Activated CD4-positive, alpha-beta T cell treated with anti-CD3 and anti-CD28 coated beads for 36 hours (primary cell): Measurements from ENCODE around the gene SLC38A11. TPM values are rescaled to one million over a fixed set of nuclear protein-coding genes. Genes with fewer than 3 reads are reported as not detected.

Source experiments
- ATAC-seq: fragments of 200-7000 bp; cut with Tn5 transposase; one replicate; pipeline ENCODE4 v1.10.0; 2021; ENCODE audit warnings: mild to moderate bottlenecking, moderate library complexity
- CTCF ChIA-PET: fragments of 350-600 bp; sonication (Branson Sonifier 250); formaldehyde crosslinking; loops from one replicate; lab custom pipeline; 2021; ENCODE audit warnings: antibody characterized with exemption; lab: Charles Lee
- POLR2A ChIA-PET: fragments of 350-600 bp; sonication (Branson Sonifier 250); formaldehyde crosslinking; loops from one replicate; lab custom pipeline; 2021; ENCODE audit warnings: antibody characterized with exemption, inconsistent platforms; lab: Charles Lee
- DNase-seq: peaks from one replicate; pipeline ENCODE4 v3.0.0-alpha.2; 2020
- H3K27ac Mint-ChIP-seq: one replicate; pipeline ENCODE4 v1.8.0; 2021; ENCODE audit warnings: mixed read lengths
- H3K27me3 Mint-ChIP-seq: one replicate; pipeline ENCODE4 v1.8.0; 2021; ENCODE audit warnings: mixed read lengths
- H3K36me3 Mint-ChIP-seq: one replicate; pipeline ENCODE4 v1.8.0; 2021; ENCODE audit warnings: low read depth, mixed read lengths
- H3K4me1 Mint-ChIP-seq: one replicate; pipeline ENCODE4 v1.8.0; 2021; ENCODE audit warnings: mixed read lengths
- H3K4me3 Mint-ChIP-seq: one replicate; pipeline ENCODE4 v1.8.0; 2021; ENCODE audit warnings: mild to moderate bottlenecking, moderate library complexity, mixed read lengths
- H3K9me3 Mint-ChIP-seq: one replicate; pipeline ENCODE4 v1.8.0; 2021; ENCODE audit warnings: low read depth, mixed read lengths
- intact Hi-C, 2 experiments: fragments of 100-400 bp; cut with DNase I in 1 of 2; cut with micrococcal nuclease in 1 of 2; formaldehyde crosslinking; loops; one replicate each; pipeline versions ENCODE4 v1.14.2 to v1.15.1; 2022 to 2024; cut with DNase I, micrococcal nuclease
- total RNA-seq, 2 experiments: library from RNA; stranded (reverse); gene quantifications; one replicate each; pipeline ENCODE4 v1.2.3, GENCODE V29; 2021

SLC38A11 gene
- total RNA-seq, 2 experiments from 2014 or later, result not detected

DNA sequence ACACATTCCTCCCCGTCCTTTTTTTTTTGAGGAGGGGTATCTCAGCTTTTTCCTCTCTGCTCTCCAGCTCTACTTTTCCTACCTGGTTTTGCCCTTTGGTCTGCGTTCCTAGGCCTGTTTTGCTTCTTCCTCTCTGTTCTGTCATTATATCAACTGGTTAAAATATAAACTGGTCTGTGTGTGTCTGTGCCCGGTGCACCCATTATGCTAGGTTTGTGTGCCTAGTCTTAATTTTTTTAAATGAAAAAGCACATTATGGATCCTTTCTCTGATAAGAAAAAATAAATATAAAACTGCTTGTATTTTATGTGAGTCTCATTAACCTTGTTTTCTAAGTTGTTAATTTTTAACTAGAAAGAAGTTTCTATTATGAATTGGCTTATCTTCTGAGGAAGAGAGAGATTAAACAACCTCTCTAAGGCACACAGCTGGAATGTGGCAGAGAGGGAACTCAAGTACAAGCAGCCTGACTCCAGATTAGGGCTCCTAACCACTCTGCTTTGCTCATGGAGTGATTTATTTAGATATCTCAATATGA lies 17.4 kb downstream of the SLC38A11 start:
- Mint-ChIP-seq H3K4me3 (no peak overlapping the region), H3K27ac (no peak overlapping the region), H3K36me3 (no peaks in the 10 kb centered on the region), H3K27me3 (peaks cover 2% of the 10 kb centered on the region), H3K4me1 (no peaks in the 10 kb centered on the region), H3K9me3 (no peaks in the 10 kb centered on the region)
- intact Hi-C loops, result no loop called here
- ChIA-PET POLR2A (no interaction called here), CTCF (interaction anchor here (0.6 kb wide), 1 partner anchor 16 kb away, joined by 3 read pairs; no protein-coding TSS in a partner anchor)
- no peak for DNase-seq
- ATAC-seq, result no peak

DNA sequence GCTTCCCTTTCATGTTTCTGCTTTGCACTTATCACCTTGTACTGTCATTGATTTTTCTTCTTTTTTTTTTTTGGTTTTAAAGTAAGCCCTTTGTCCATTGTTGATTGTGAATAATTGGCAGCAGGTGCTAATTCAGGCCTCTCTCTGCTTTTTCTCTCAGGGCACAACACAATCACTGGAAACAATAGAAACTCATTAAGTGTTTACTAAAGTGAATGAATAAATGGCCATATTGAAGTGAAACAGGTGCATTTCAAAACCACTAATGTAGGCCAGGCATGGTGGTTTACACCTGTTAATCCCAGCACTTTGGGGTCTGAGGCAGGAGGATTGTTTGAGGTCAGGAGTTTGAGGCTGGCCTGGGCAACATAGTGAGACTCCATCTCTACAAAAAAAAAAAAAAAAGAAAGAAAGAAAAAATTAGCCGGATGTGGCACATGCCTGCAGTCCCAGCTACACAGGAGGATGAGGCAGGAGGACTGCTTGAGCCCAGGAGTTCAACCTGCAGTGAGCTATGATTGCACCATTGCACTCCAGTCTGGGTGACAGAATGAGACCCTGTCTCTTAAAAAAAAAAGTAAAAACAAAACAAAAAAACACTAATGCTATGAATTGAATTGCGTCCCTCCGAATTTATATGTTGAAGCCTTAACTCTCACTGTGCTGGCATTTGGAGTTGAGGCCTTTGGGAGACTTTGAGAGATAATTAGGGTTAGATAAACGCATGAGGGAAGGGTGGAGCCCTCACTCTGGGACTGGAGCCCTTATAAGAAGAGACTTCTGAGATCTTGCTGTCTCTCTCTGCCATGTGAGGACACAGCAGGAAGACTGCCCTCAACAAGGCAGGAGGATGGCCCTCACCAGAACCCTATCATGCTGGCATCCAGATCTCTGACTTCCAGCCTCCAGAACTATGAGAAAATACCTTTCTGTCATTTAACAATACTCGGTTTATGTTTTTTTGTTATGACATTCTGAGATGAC lies 19.9 kb downstream of the SLC38A11 start:
- ChIA-PET POLR2A (interaction anchor here (0.7 kb wide), 1 partner anchor 13 kb away, joined by 4 read pairs; no protein-coding TSS in a partner anchor), CTCF (no interaction called here)
- Mint-ChIP-seq H3K27ac (no peak overlapping the region), H3K9me3 (no peaks in the 10 kb centered on the region), H3K36me3 (no peaks in the 10 kb centered on the region), H3K27me3 (peaks cover 2% of the 10 kb centered on the region), H3K4me1 (no peaks in the 10 kb centered on the region), H3K4me3 (no peak overlapping the region)
- no peak for DNase-seq
- ATAC-seq, result no peak
- intact Hi-C loops, result no loop called here

DNA sequence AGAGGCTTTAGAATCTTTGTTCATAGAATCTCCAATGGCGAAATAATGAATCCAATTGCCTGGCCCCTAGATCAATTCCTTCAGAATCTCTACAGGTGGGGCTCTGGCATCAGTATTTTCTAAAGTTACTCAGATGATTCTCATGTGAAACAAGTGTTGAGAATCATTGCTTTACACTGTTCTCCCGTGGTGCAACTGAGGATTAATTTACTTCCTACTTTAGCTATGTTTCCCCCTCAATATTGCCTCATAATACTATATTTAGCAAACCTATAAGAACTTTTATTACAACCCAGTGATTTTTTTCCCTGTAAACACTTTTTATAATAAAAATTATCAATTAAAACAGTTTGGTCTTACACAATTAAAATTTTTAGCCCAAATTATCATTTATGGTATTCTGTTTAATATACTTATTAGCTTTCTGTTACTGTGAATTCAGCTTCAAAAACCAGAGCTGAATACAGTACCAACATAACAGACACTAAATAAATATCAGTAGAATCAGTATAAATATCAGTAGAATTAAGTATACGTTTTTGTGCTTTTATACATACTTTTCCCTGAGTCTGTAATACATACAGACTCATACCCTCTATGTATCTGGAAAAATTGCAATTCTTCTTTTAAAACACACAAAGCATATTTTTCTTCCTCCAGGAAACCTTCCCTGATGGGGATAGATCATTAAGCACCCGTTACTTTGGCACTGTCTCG lies 20.8 kb downstream of the SLC38A11 start:
- intact Hi-C loops, result no loop called here
- ChIA-PET CTCF (no interaction called here), POLR2A (no interaction called here)
- Mint-ChIP-seq H3K4me3 (no peak overlapping the region), H3K27ac (no peak overlapping the region), H3K36me3 (no peaks in the 10 kb centered on the region), H3K9me3 (no peaks in the 10 kb centered on the region), H3K4me1 (no peaks in the 10 kb centered on the region), H3K27me3 (peaks cover 2% of the 10 kb centered on the region)
- ATAC-seq (no peak), DNase-seq (no peak)

DNA sequence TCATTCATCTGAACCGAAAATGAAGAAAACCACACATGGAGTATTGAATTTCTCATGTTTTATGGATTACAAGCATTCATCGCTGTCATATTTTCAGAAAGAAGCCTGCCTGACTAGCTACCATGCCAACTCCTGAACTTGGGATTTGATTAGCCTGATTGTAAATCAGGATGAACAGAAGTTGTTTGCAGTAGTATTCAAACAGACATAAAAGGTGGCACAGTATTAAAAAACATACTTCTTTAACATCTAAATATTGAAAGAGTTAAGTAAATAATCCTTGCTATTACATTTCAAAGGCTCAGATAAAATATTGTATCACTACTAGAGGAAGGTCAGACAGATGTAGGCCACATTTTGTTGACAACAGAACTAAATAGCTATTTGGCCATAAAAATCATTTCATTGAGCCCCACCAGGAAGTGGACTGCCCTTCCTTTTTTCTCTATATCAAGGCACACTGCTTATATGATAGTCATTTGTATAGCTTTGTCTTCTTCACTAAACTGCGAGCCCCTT lies 21.6 kb downstream of the SLC38A11 start:
- Mint-ChIP-seq H3K4me1 (no peaks in the 10 kb centered on the region), H3K36me3 (no peaks in the 10 kb centered on the region), H3K9me3 (peaks cover 2% of the 10 kb centered on the region), H3K27ac (no peak overlapping the region), H3K27me3 (peaks cover 2% of the 10 kb centered on the region), H3K4me3 (no peak overlapping the region)
- no peak for DNase-seq
- POLR2A ChIA-PET, result interaction anchor here (0.7 kb wide), 1 partner anchor 43 kb away, joined by 3 read pairs; no protein-coding TSS in a partner anchor
- ATAC-seq, result no peak
- CTCF ChIA-PET, result no interaction called here
- intact Hi-C loops, result no loop called here

DNA sequence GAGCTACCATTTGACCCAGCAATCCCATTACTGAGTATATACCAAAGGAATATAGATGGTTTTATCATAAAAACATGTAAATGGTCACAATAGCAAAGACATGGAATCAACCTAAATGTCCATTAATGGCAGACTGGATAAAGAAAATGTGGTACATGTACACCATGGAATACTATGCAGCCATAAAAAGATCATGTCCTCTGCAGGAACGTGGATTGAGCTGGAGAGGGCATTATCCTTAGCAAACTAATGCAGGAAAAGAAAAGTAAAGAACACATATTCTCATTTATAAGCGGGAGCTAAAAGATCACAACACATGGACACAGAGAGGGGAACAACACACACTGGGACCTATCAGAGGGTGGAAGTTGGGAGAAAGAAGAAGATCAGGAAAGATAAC lies 22.9 kb downstream of the SLC38A11 start:
- DNase-seq (no peak), ATAC-seq (no peak)
- ChIA-PET CTCF (no interaction called here), POLR2A (no interaction called here)
- no peak overlapping the region for H3K27ac Mint-ChIP-seq
- no peak overlapping the region for H3K4me3 Mint-ChIP-seq
- no peaks in the 10 kb centered on the region for H3K4me1 Mint-ChIP-seq
- intact Hi-C loops, result no loop called here
- no peaks in the 10 kb centered on the region for H3K27me3 Mint-ChIP-seq
- no peaks in the 10 kb centered on the region for H3K36me3 Mint-ChIP-seq
- peaks cover 2% of the 10 kb centered on the region for H3K9me3 Mint-ChIP-seq

DNA sequence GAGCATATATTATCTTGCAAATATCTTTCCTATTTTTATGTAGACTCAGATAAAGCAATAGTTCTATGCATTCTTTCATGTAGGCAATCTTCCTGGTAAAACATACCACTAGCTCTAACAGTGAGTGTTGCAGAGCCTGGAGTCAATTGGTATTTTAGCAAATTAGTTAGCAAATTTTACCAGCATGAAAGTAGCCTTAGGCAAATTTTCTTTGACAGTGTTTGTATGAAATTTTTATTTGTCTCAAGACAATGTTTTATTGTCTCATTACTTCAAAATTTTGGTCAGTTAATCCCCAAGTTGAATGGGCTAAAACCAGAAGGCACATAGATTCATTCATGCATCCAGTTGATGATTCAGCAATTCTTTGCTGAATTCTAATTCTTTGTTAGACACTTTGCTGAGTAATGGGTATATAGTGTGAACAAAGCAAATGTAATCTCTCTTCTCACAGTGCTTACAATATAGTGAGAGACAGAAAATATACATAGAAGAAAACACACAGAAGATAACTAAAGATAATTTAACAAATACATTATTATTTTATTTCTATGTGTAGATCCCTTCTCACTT lies 27.1 kb downstream of the SLC38A11 start:
- Mint-ChIP-seq H3K36me3 (no peaks in the 10 kb centered on the region), H3K27me3 (no peaks in the 10 kb centered on the region), H3K9me3 (peaks cover 2% of the 10 kb centered on the region), H3K4me1 (no peaks in the 10 kb centered on the region), H3K27ac (no peak overlapping the region), H3K4me3 (no peak overlapping the region)
- ChIA-PET CTCF (no interaction called here), POLR2A (no interaction called here)
- DNase-seq (no peak), ATAC-seq (no peak)
- intact Hi-C loops, result no loop called here

DNA sequence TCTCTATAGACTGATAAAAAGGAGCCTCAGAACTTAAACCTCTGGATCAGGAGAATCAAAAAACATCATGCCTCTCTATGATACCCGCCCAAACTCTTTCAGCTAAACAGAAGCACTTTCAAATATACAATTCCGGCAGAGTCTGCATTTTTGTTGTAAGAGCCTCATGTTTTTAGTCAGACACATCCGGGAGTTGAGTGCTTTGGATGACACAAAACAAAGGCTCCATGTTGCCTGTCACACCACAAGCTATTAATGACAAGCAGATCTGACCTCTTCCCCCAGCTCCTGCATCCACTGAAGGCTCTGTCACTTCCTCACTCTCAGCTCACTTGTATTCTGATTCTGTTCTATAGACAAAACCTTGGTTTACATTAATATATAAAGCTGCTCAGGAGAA lies 33.2 kb downstream of the SLC38A11 start:
- H3K27ac Mint-ChIP-seq, result no peak overlapping the region
- ATAC-seq, result no peak

DNA sequence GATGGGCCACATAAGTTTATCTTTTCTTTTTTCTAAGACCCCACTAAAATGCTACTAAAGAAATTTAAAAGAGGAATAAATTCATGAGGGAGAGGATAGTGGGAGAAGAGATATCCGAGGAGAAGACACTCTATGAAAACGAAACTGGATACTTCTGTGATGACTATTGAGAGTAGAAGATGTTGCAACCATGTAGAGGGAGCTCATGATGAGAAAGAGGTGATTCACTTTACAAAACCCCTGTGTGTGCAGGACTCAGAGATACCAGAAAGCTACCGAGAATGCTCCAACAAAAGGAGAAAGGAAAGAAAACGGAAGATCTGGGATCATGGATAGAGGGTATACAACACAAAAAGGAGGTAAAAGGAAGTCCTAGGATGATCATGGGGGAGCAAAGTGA lies 34.9 kb downstream of the SLC38A11 start:
- no peaks in the 10 kb centered on the region for H3K9me3 Mint-ChIP-seq
- H3K4me1 Mint-ChIP-seq, result no peaks in the 10 kb centered on the region
- DNase-seq (no peak), ATAC-seq (peak; percentile 65)
- no peaks in the 10 kb centered on the region for H3K36me3 Mint-ChIP-seq
- H3K27ac Mint-ChIP-seq, result no peak overlapping the region
- H3K4me3 Mint-ChIP-seq, result no peak overlapping the region
- H3K27me3 Mint-ChIP-seq, result no peaks in the 10 kb centered on the region
- CTCF ChIA-PET, result interaction anchor here (0.6 to 1.1 kb wide), 3 partner anchors 10 to 355 kb away, joined by 3 to 4 read pairs (median 3); no protein-coding TSS in a partner anchor
- POLR2A ChIA-PET, result no interaction called here
- intact Hi-C loops, result no loop called here

More for the DNA sequence above, 33.2 kb downstream of the SLC38A11 start:
- Mint-ChIP-seq H3K36me3 (no peaks in the 10 kb centered on the region), H3K4me1 (no peaks in the 10 kb centered on the region), H3K27me3 (no peaks in the 10 kb centered on the region), H3K9me3 (no peaks in the 10 kb centered on the region), H3K4me3 (no peak overlapping the region)
- ChIA-PET POLR2A (interaction anchor here (0.5 kb wide), 1 partner anchor 13 kb away, joined by 4 read pairs; no protein-coding TSS in a partner anchor), CTCF (no interaction called here)
- intact Hi-C loops, result no loop called here
- no peak for DNase-seq

DNA sequence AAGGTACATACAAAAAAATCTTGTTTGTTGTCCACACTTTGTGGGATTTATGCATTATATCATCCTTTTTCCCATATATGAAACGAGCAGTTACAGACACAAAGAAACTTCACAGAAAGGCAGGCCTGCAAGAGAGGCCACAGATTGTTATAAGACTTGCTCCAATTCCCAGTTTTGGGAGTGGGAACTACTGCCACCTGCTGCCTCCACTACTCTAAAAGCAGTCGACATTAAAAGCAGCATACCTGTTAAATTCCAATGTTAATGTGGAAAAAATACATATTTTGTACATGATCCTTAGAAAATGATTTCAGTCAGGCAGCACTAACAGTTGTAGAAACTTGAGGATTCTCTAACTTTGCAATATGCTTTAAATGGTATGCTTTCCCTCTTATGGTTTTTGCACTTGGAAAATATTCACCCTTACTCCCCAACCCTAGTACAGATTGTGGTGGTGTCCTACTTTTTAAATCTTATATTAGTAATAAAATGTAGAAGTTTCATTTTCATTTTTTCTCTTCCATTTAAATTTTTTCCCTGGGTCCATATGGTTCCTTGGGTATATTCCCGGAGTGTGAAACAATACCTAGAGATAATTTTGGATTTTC lies 37.9 kb downstream of the SLC38A11 start:
- CTCF ChIA-PET, result no interaction called here
- H3K27me3 Mint-ChIP-seq, result no peaks in the 10 kb centered on the region
- DNase-seq, result peak; percentile 7
- no peak overlapping the region for H3K4me3 Mint-ChIP-seq
- no peak for ATAC-seq
- intact Hi-C loops, result no loop called here
- H3K27ac Mint-ChIP-seq, result no peak overlapping the region
- H3K36me3 Mint-ChIP-seq, result no peaks in the 10 kb centered on the region
- no peaks in the 10 kb centered on the region for H3K9me3 Mint-ChIP-seq
- POLR2A ChIA-PET, result no interaction called here
- H3K4me1 Mint-ChIP-seq, result no peaks in the 10 kb centered on the region

DNA sequence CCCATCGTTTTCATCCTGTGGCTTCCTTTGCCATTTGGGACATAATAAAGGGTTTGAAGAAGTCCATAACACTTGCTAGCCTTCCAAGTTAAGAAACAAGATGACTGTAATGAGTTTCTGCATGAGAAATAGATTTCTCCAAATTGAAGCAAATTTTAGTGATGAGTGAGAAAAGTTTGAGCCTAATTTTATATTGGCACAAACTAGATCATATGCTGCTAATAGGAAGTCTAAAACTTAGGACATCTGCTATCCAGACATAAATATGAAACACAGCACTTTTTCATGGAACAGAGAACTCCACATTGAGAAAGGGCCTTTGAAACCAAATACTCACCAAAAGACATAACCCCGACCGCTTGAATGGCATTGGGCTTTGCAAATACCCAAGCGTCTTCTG lies 39.8 kb downstream of the SLC38A11 start:
- H3K27me3 Mint-ChIP-seq, result no peaks in the 10 kb centered on the region
- no peak for ATAC-seq
- DNase-seq, result no peak
- intact Hi-C loops, result no loop called here
- no peak overlapping the region for H3K4me3 Mint-ChIP-seq
- no peak overlapping the region for H3K27ac Mint-ChIP-seq
- no peaks in the 10 kb centered on the region for H3K4me1 Mint-ChIP-seq
- ChIA-PET CTCF (no interaction called here), POLR2A (no interaction called here)
- no peaks in the 10 kb centered on the region for H3K36me3 Mint-ChIP-seq
- no peaks in the 10 kb centered on the region for H3K9me3 Mint-ChIP-seq
